Endothelial cell of umbilical vein (primary cell): ENCODE results near the gene TMEM185A.

Source experiments
- EZH2 ChIP-seq: IDR thresholded peaks from 2 replicates; pipeline ENCODE4 v1.6.1; 2012; ENCODE audit warnings: borderline replicate concordance, low read depth, mild to moderate bottlenecking, moderate library complexity, low read length, inconsistent platforms; ENCODE audit not compliant: severe bottlenecking
- JUN ChIP-seq: IDR thresholded peaks from 2 replicates; pipeline ENCODE4 v1.6.1; 2011; ENCODE audit warnings: borderline replicate concordance, low read depth; ENCODE audit not compliant: insufficient read length, insufficient read depth
- MYC ChIP-seq: IDR thresholded peaks from one replicate; pipeline ENCODE4 v1.6.1; 2011; ENCODE audit warnings: mild to moderate bottlenecking, low read depth, low read length
- POLR2A ChIP-seq: IDR thresholded peaks from 2 replicates; pipeline ENCODE4 v1.6.1; 2012; ENCODE audit warnings: low read depth, mild to moderate bottlenecking, control low read depth, low read length
- POLR2AphosphoS5 ChIP-seq: IDR thresholded peaks from 2 replicates; pipeline ENCODE4 v1.6.1; 2012; ENCODE audit warnings: low read depth, mild to moderate bottlenecking, control low read depth, low read length, moderate library complexity; ENCODE audit not compliant: insufficient read depth
- TF ChIP-seq, protein P1 (sequence below): IDR thresholded peaks from 2 replicates; pipeline ENCODE4 v1.6.1; 2011; ENCODE audit not compliant: insufficient read depth, insufficient read length
- TF ChIP-seq, protein P2 (sequence below), 2 donors: IDR thresholded peaks; 1 replicate in 1 of 2; 2 replicates in 1 of 2; pipeline ENCODE4 v1.5.1; 2011; ENCODE audit warnings: low read length in 2 of 2, mild to moderate bottlenecking in 2 of 2, moderate library complexity in 2 of 2, control low read depth in 1 of 2, inconsistent platforms in 1 of 2, low read depth in 1 of 2; ENCODE audit not compliant: insufficient read depth in 1 of 2; ENCODE audit errors: extremely low read depth in 1 of 2

DNA sequence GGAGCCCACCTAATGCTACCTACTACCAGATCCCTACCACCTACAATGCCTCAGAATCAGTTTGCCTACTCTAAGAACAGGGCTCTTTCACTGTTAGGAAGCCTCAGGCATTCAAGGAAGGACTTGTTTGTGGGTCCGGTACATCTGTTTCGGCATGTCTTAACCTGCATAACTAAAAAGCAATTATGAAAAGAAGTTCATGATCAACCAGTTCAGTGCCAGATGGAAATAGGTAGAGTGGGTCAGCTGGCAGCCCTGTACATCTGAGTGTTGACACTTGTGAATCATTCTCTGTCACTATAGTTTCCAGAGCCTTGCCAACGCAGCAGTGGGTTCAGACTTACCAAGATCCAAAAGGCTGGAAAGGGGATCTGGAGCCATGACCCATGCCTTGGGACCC lies 3.3 kb downstream of the TMEM185A start:
- TF ChIP-seq, protein P1, sequence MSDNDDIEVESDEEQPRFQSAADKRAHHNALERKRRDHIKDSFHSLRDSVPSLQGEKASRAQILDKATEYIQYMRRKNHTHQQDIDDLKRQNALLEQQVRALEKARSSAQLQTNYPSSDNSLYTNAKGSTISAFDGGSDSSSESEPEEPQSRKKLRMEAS, result no peak
- TF ChIP-seq EZH2, result no peak
- TF ChIP-seq, protein P2, sequence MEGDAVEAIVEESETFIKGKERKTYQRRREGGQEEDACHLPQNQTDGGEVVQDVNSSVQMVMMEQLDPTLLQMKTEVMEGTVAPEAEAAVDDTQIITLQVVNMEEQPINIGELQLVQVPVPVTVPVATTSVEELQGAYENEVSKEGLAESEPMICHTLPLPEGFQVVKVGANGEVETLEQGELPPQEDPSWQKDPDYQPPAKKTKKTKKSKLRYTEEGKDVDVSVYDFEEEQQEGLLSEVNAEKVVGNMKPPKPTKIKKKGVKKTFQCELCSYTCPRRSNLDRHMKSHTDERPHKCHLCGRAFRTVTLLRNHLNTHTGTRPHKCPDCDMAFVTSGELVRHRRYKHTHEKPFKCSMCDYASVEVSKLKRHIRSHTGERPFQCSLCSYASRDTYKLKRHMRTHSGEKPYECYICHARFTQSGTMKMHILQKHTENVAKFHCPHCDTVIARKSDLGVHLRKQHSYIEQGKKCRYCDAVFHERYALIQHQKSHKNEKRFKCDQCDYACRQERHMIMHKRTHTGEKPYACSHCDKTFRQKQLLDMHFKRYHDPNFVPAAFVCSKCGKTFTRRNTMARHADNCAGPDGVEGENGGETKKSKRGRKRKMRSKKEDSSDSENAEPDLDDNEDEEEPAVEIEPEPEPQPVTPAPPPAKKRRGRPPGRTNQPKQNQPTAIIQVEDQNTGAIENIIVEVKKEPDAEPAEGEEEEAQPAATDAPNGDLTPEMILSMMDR (IDR thresholded peaks at IDR 0.05; ENCODE audit: extremely low read depth in 1 of 2, insufficient read depth in 1 of 2, low read depth in 1 of 2, low read length in 2 of 2), result no peak
- TF ChIP-seq POLR2AphosphoS5, result no peak
- TF ChIP-seq POLR2A, result no peak
- no peak for TF ChIP-seq JUN
- no peak for TF ChIP-seq MYC
